ENCODE data around the gene TMEM63A.

- TF ChIP-seq NFRKB (IDR thresholded peaks at IDR 0.05), result no peak
- no peak for TF ChIP-seq SP1 (IDR thresholded peaks at IDR 0.05)
- TF ChIP-seq BHLHE40 (IDR thresholded peaks at IDR 0.05; ENCODE audit: borderline replicate concordance), result no peak
- no peak for TF ChIP-seq ZNF384 (IDR thresholded peaks at IDR 0.05)
- TF ChIP-seq FOXM1 (IDR thresholded peaks at IDR 0.05; ENCODE audit: borderline replicate concordance), result no peak
- TF ChIP-seq PKNOX1 (IDR thresholded peaks at IDR 0.05), result no peak
- no peak for TF ChIP-seq HDGF (IDR thresholded peaks at IDR 0.05; ENCODE audit: borderline replicate concordance)
- no peak for TF ChIP-seq FOXK2 (IDR thresholded peaks at IDR 0.05)
- no peak for TF ChIP-seq ELF4 (IDR thresholded peaks at IDR 0.05)
- TF ChIP-seq FOXA1 (IDR thresholded peaks at IDR 0.05), result no peak
- no peak for TF ChIP-seq SUZ12 (IDR thresholded peaks at IDR 0.05)
- no peak for TF ChIP-seq ARNT (IDR thresholded peaks at IDR 0.05)
- no peak for TF ChIP-seq LEF1 (IDR thresholded peaks at IDR 0.05; ENCODE audit: borderline replicate concordance)
These were observed 33.9 kb downstream of the TMEM63A start for GRCh38 chr1:225848030-225848955.

Measured in HEK293T (cell line).